ENCODE results near the gene ZNF155. TPM values are rescaled to one million over a fixed set of nuclear protein-coding genes. Genes with fewer than 3 reads are reported as not detected.

Gene ZNF155
- total and polyA plus RNA-seq, 2 donors (not counting 3 experiments of a cell fraction or from before 2014, with no cell fraction given) = 2.0 to 5.9 TPM

DNA sequence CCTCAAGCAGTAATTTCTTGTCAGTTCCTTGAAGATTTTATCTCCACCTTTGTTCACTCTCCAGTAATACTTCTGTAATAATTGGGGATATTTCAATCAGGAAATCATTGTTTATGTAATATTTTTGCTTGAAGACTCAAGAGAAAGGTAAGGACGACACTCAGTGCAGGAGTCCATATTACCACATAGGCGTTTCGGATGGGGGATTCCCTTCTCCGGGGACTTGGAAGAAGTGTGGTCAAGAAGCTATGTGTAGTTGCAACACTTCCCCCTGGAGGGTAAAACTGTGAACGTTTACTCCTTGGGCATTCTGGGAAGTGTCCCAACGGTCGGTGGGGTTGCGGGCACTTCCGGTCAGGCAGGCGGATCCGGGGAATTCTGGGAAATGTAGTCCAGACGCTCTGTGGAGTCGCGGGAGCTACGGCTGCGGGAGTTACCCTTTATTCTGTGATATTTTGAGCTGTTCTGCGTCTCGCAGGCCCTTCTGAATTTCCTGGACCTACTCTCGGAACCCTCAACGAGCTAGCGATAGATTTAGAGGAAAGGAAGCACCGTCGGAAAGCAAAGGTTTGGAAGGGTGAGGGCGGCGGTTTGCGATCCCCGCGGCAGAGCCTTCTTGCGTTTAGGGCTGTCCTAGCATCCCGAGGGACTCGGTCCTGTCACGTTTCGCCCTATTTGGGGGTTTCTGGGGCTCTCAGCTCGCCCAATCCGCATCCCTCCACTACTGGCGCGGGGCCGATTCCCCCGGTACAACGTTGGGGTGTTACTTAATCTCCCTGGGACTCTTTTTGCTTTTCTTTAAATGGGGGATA, 32.9 kb upstream of the ZNF155 start, which contains the start of gene ZNF221:
TSS of gene ZNF221 (plus strand) at position 395 of the 812 bp plus-strand sequence. CDS start 11,499 bp downstream, outside the sequence.
- peak; percentile 98 for DNase-seq (ENCODE audit: low read depth, low spot score)
- BruUV-seq (replicated peaks) = TSS peak; percentile 62
- Histone ChIP-seq H3K9me3 (replicated peaks; ENCODE audit: control insufficient read depth, insufficient read depth, low read length) (no peaks in the 10 kb centered on the region), H3K9ac (replicated peaks; ENCODE audit: extremely low read depth, insufficient read depth, low read length) (peak within 1 kb of the TSS; percentile 37), H2AFZ (ENCODE audit: low read depth, low read length) (peak within 1 kb of the TSS; percentile 93), H3K79me2 (ENCODE audit: control insufficient read depth, insufficient read depth, low read length) (no peaks in the 10 kb centered on the region), H3K4me2 (ENCODE audit: insufficient read depth, low read length) (peak within 1 kb of the TSS; percentile 85), H3K4me1 (ENCODE audit: control insufficient read depth, extremely low read depth, insufficient read depth, low read length) (no peaks in the 10 kb centered on the region), H3K36me3 (ENCODE audit: control insufficient read depth in 2 of 2, extremely low read depth in 1 of 2, insufficient read depth in 2 of 2, low read length in 2 of 2) (no peaks in the 10 kb centered on the region), H3K27ac (ENCODE audit: insufficient read depth, low read depth, low read length) (peak within 1 kb of the TSS; percentile 4), H3K27me3 (ENCODE audit: control insufficient read depth in 2 of 2, insufficient read depth in 2 of 2, low read length in 2 of 2) (no peaks in the 10 kb centered on the region), H4K20me1 (replicated peaks; ENCODE audit: control insufficient read depth, extremely low read depth, insufficient read depth, low read length) (no peaks in the 10 kb centered on the region), H3K9me1 (replicated peaks; ENCODE audit: control insufficient read depth, extremely low read depth, insufficient read depth, low read length) (no peaks in the 10 kb centered on the region), H3K4me3 (replicated peaks in 1 of 3; ENCODE audit: insufficient read depth in 1 of 3, low read depth in 1 of 3, low read length in 3 of 3) (peak within 1 kb of the TSS; percentile 49 to 73 (median 55))
- ChIA-PET CTCF (interaction anchor here (0.7 to 2.1 kb wide), 21 partner anchors 9 to 416 kb away, joined by 3 to 35 read pairs (median 3); partner anchors contain the start of genes ZNF223, ZNF227 and ZNF45), POLR2A (interaction anchor here (1.2 kb wide), 1 partner anchor 16 kb away, joined by 8 read pairs; the partner anchor contains the start of gene ZNF45)
- peak; percentile 100 for FAIRE-seq
- dilution Hi-C loops (cut with MboI; ENCODE audit: extremely low pct_ligation_motif_present, low sequenced_read_pairs) = no loop called here
- TF ChIP-seq GATA2 (IDR thresholded peaks at IDR 0.05; ENCODE audit: insufficient read depth, insufficient read length, low read depth, low read length) (peak; percentile 20), FOS (IDR thresholded peaks at IDR 0.05; ENCODE audit: borderline replicate concordance, insufficient read depth, low read length) (no peak), POLR2AphosphoS5 (IDR thresholded peaks at IDR 0.05; ENCODE audit: insufficient read depth, low read depth, low read length) (peak; percentile 66)
- TF ChIP-seq, protein P1, sequence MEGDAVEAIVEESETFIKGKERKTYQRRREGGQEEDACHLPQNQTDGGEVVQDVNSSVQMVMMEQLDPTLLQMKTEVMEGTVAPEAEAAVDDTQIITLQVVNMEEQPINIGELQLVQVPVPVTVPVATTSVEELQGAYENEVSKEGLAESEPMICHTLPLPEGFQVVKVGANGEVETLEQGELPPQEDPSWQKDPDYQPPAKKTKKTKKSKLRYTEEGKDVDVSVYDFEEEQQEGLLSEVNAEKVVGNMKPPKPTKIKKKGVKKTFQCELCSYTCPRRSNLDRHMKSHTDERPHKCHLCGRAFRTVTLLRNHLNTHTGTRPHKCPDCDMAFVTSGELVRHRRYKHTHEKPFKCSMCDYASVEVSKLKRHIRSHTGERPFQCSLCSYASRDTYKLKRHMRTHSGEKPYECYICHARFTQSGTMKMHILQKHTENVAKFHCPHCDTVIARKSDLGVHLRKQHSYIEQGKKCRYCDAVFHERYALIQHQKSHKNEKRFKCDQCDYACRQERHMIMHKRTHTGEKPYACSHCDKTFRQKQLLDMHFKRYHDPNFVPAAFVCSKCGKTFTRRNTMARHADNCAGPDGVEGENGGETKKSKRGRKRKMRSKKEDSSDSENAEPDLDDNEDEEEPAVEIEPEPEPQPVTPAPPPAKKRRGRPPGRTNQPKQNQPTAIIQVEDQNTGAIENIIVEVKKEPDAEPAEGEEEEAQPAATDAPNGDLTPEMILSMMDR (IDR thresholded peaks at IDR 0.05; ENCODE audit: extremely low read depth in 1 of 2, insufficient read depth in 1 of 2, low read depth in 1 of 2, low read length in 2 of 2) = peak; percentile 41 to 60
- intact Hi-C loops (cut with micrococcal nuclease) = loop anchor here (1.0 to 2.0 kb wide), 8 partner anchors 16 to 405 kb away; partner anchors contain the start of genes ZNF112, ZNF155, ZNF222 and ZNF225

Measured in endothelial cell of umbilical vein (primary cell).